CMK (cell line): Measurements from ENCODE around the gene CATSPER3.
A peak's percentile ranks its signal among the peaks of the same experiment; 100 is the strongest.
"Not testable (repeated sequence)": the region's sequence is repeated elsewhere in the genome, so short reads cannot be mapped to it uniquely, and the experiment has no call there.

Source experiments
- DNase-seq: peaks from one replicate; pipeline ENCODE4 v3.0.0-alpha.2; 2010; ENCODE audit warnings: low read depth

CATSPER3 gene

GRCh38 chr5:134975078-134975715, 7.5 kb downstream of the CATSPER3 start:
- no peak for DNase-seq

- no peak for DNase-seq
Observed at GRCh38 chr5:134975843-134976242, 8.1 kb downstream of the CATSPER3 start.

- DNase-seq: no peak
Observed at GRCh38 chr5:134976841-134977240, 9.1 kb downstream of the CATSPER3 start.

GRCh38 chr5:134979416-134979815, 11.7 kb downstream of the CATSPER3 start:
- DNase-seq: no peak

- no peak for DNase-seq
Observed at GRCh38 chr5:134982230-134982629, 14.5 kb downstream of the CATSPER3 start.

GRCh38 chr5:134989266-134989830, 21.6 kb downstream of the CATSPER3 start:
- DNase-seq: peak; percentile 21

- DNase-seq: not testable (repeated sequence)
Observed at GRCh38 chr5:134990183-134990582, 22.5 kb downstream of the CATSPER3 start.

GRCh38 chr5:134992148-134992547, 24.4 kb downstream of the CATSPER3 start:
- no peak for DNase-seq

GRCh38 chr5:134993161-134993560, 25.5 kb downstream of the CATSPER3 start:
- DNase-seq: no peak

GRCh38 chr5:134994560-134995156, 27.0 kb downstream of the CATSPER3 start:
- DNase-seq: no peak

GRCh38 chr5:134995850-134996402, 28.2 kb downstream of the CATSPER3 start:
- no peak for DNase-seq

- DNase-seq: no peak
Observed at GRCh38 chr5:134997015-134997414, 29.3 kb downstream of the CATSPER3 start.

- not testable (repeated sequence) for DNase-seq
Observed at GRCh38 chr5:134998068-134998467, 30.4 kb downstream of the CATSPER3 start.

- no peak for DNase-seq
Observed at GRCh38 chr5:135004376-135004775, 36.7 kb downstream of the CATSPER3 start.

- no peak for DNase-seq
Observed at GRCh38 chr5:135005076-135005475, 37.4 kb downstream of the CATSPER3 start.

- no peak for DNase-seq
Observed at GRCh38 chr5:135007305-135007704, 39.6 kb downstream of the CATSPER3 start.

GRCh38 chr5:135007749-135008363, 40.1 kb downstream of the CATSPER3 start:
- no peak for DNase-seq

GRCh38 chr5:135008556-135008955, 40.8 kb downstream of the CATSPER3 start:
- no peak for DNase-seq

- DNase-seq: no peak
Observed at GRCh38 chr5:135008981-135009735, 41.5 kb downstream of the CATSPER3 start.

GRCh38 chr5:135009736-135010501, 42.2 kb downstream of the CATSPER3 start:
- DNase-seq: no peak
